Keratinocyte (primary cell): ENCODE measurements around the gene DENND1A. TPM values are rescaled to one million over a fixed set of nuclear protein-coding genes. Genes with fewer than 3 reads are reported as not detected.

Experiments
- DNase-seq: peaks from one replicate; pipeline ENCODE4 v3.0.0-alpha.2; 2011; ENCODE audit warnings: low read depth, missing footprints, low spot score
- FAIRE-seq: peaks from 2 replicates; lab custom pipeline; 2011; peaks lifted over from hg19 to GRCh38; lab: Jason Lieb, UNC
- H2AFZ ChIP-seq: 2 replicates; pipeline ENCODE4 v1.6.0; 2012; ENCODE audit warnings: low read length, control low read depth, inconsistent platforms; ENCODE audit not compliant: control insufficient read depth
- H3K27ac ChIP-seq: 2 replicates; pipeline ENCODE4 v1.5.1; 2011; ENCODE audit warnings: low read length; ENCODE audit not compliant: control insufficient read depth, insufficient read depth
- H3K27me3 ChIP-seq: 3 replicates; pipeline ENCODE4 v1.6.0; 2011; ENCODE audit warnings: low read length; ENCODE audit not compliant: control insufficient read depth, insufficient read depth; ENCODE audit errors: extremely low read depth
- H3K36me3 ChIP-seq, 2 experiments: 2 replicates in 1 of 2; 3 replicates in 1 of 2; pipeline ENCODE4 v1.5.1; 2011; ENCODE audit warnings: low read length in 2 of 2, mild to moderate bottlenecking in 1 of 2; ENCODE audit not compliant: control insufficient read depth in 2 of 2, insufficient read depth in 2 of 2; ENCODE audit errors: extremely low read depth in 1 of 2
- H3K4me1 ChIP-seq: 3 replicates; pipeline ENCODE4 v1.5.1; 2011; ENCODE audit warnings: low read length; ENCODE audit not compliant: control insufficient read depth, insufficient read depth; ENCODE audit errors: extremely low read depth
- H3K4me2 ChIP-seq: 3 replicates; pipeline ENCODE4 v1.6.0; 2011; ENCODE audit warnings: low read depth, low read length; ENCODE audit not compliant: control insufficient read depth, insufficient read depth; ENCODE audit errors: extremely low read depth
- H3K4me3 ChIP-seq, 3 experiments: fragments of 200-600 bp in 1 of 3; sonication (generic) in 1 of 3; 2 replicates in 2 of 3; 3 replicates in 1 of 3; pipeline ENCODE4 v1.5.1; 2011 to 2016; ENCODE audit warnings: low read length in 3 of 3, mild to moderate bottlenecking in 3 of 3, control low read depth in 2 of 3, inconsistent platforms in 1 of 3, low read depth in 1 of 3, mixed read lengths in 1 of 3, mixed run types in 1 of 3, moderate library complexity in 1 of 3; ENCODE audit not compliant: control insufficient read depth in 2 of 3, insufficient read depth in 2 of 3; ENCODE audit errors: extremely low read depth in 1 of 3
- H3K79me2 ChIP-seq: 2 replicates; pipeline ENCODE4 v1.6.0; 2012; ENCODE audit warnings: low read length; ENCODE audit not compliant: control insufficient read depth, insufficient read depth
- H3K9ac ChIP-seq: 3 replicates; pipeline ENCODE4 v1.6.0; 2011; ENCODE audit warnings: low read length; ENCODE audit not compliant: control insufficient read depth, insufficient read depth; ENCODE audit errors: extremely low read depth
- H3K9me1 ChIP-seq: 3 replicates; pipeline ENCODE4 v1.6.0; 2011; ENCODE audit warnings: low read length; ENCODE audit not compliant: control insufficient read depth, insufficient read depth; ENCODE audit errors: extremely low read depth
- H3K9me3 ChIP-seq: 2 replicates; pipeline ENCODE4 v1.5.1; 2012; ENCODE audit warnings: low read depth, low read length; ENCODE audit not compliant: control insufficient read depth
- H4K20me1 ChIP-seq: 3 replicates; pipeline ENCODE4 v1.6.0; 2011; ENCODE audit warnings: low read length; ENCODE audit not compliant: control insufficient read depth, insufficient read depth; ENCODE audit errors: extremely low read depth
- CTCF ChIP-seq, 3 experiments: IDR thresholded peaks in 1 of 3; conservative IDR thresholded peaks in 1 of 3; optimal IDR thresholded peaks in 1 of 3; 2 replicates in 2 of 3; 3 replicates in 1 of 3; pipeline versions ENCODE3 to v1.5.1; 2011; ENCODE audit warnings: low read length in 3 of 3, mild to moderate bottlenecking in 3 of 3, moderate library complexity in 2 of 3, control low read depth in 1 of 3, inconsistent platforms in 1 of 3; ENCODE audit not compliant: insufficient read depth in 2 of 3; ENCODE audit errors: extremely low read depth in 1 of 3
- EZH2 ChIP-seq: IDR thresholded peaks from one replicate; pipeline ENCODE4 v1.6.1; 2012; ENCODE audit warnings: inconsistent platforms, mild to moderate bottlenecking, low read length, moderate library complexity
- dilution Hi-C: fragments of 300-500 bp; cut with MboI; formaldehyde crosslinking; loops from one replicate; pipeline ENCODE4 v1.7.0; 2020; ENCODE audit warnings: low sequenced_read_pairs; ENCODE audit not compliant: extremely low pct_ligation_motif_present
- polyA plus RNA-seq, 5 experiments: library from polyadenylated mRNA; depleted of rRNA in 3 of 5; stranded (reverse) in 3 of 5; stranded (forward) in 1 of 5; unstranded in 1 of 5; fragments of >200 nt; gene quantifications; 1 replicate in 1 of 5; 2 replicates in 3 of 5; 3 replicates in 1 of 5; pipeline versions ENCODE4 v1.2.1 to v1.2.3, GENCODE V29; 2011 to 2012; ENCODE audit warnings: missing spikeins in 2 of 5, low read depth in 1 of 5, low replicate concordance in 1 of 5

DENND1A gene
- polyA plus RNA-seq, 1 donor (not counting 4 experiments of a cell fraction or from before 2014, with no cell fraction given), result 13.0 TPM

- Histone ChIP-seq H3K9ac (no peak overlapping the region), H3K4me1 (peaks cover 6% of the 10 kb centered on the region), H4K20me1 (no peaks in the 10 kb centered on the region), H3K9me3 (no peaks in the 10 kb centered on the region), H3K79me2 (no peaks in the 10 kb centered on the region), H3K9me1 (no peaks in the 10 kb centered on the region), H3K36me3 (peaks cover under 1 to 4% of the 10 kb centered on the region in 2 experiments), H3K4me2 (no peak overlapping the region), H3K4me3 (no peak overlapping the region), H3K27me3 (no peaks in the 10 kb centered on the region), H3K27ac (no peak overlapping the region), H2AFZ (no peak overlapping the region)
- DNase-seq, result no peak
- no peak for FAIRE-seq
- TF ChIP-seq EZH2, result no peak
- no peak for TF ChIP-seq CTCF (optimal IDR thresholded peaks at IDR 0.05 in 1 of 3, IDR thresholded peaks at IDR 0.05 in 1 of 3, conservative IDR thresholded peaks at IDR 0.05 in 1 of 3; ENCODE audit: extremely low read depth in 1 of 3, insufficient read depth in 2 of 3, low read length in 3 of 3)
- dilution Hi-C loops, result no loop called here
Observed at GRCh38 chr9:123561046-123561445, 368.9 kb downstream of the DENND1A start.

- Histone ChIP-seq H3K79me2 (no peaks in the 10 kb centered on the region), H3K9ac (no peak overlapping the region), H3K36me3 (peaks cover 2 to 4% of the 10 kb centered on the region in 2 experiments), H2AFZ (no peak overlapping the region), H4K20me1 (no peaks in the 10 kb centered on the region), H3K27me3 (no peaks in the 10 kb centered on the region), H3K4me1 (no peaks in the 10 kb centered on the region), H3K4me3 (no peak overlapping the region), H3K4me2 (no peak overlapping the region), H3K9me1 (no peaks in the 10 kb centered on the region), H3K9me3 (no peaks in the 10 kb centered on the region), H3K27ac (no peak overlapping the region)
- dilution Hi-C loops, result no loop called here
- FAIRE-seq (no peak), DNase-seq (no peak)
- no peak for TF ChIP-seq EZH2
- TF ChIP-seq CTCF (optimal IDR thresholded peaks at IDR 0.05 in 1 of 3, IDR thresholded peaks at IDR 0.05 in 1 of 3, conservative IDR thresholded peaks at IDR 0.05 in 1 of 3; ENCODE audit: extremely low read depth in 1 of 3, insufficient read depth in 2 of 3, low read length in 3 of 3), result no peak
Observed at GRCh38 chr9:123556464-123557435, 373.2 kb downstream of the DENND1A start.
